Stomach (tissue), 19 donors: Measurements from ENCODE around the gene ZNF304. TPM values are rescaled to one million over a fixed set of nuclear protein-coding genes. Genes with fewer than 3 reads are reported as not detected.

Source experiments
- DNase-seq, 2 donors: peaks; one replicate each; pipeline versions ENCODE4 v3.0.0 to v3.0.0-alpha.2; 2013 to 2019
- H3K27ac ChIP-seq, 5 donors: fragments of 200-600 bp in 4 of 5; sonication (generic) in 4 of 5; one replicate each; pipeline ENCODE4 v1.5.1; 2013 to 2019; ENCODE audit warnings: mild to moderate bottlenecking in 1 of 5, moderate library complexity in 1 of 5
- H3K27me3 ChIP-seq, 3 donors: fragments of 200-600 bp; sonication (generic); one replicate each; pipeline ENCODE4 v1.5.1; 2017 to 2019; ENCODE audit warnings: mixed run types in 1 of 3
- H3K36me3 ChIP-seq, 4 donors: fragments of 200-600 bp; sonication (generic); 1 replicate in 3 of 4; 2 replicates in 1 of 4; pipeline ENCODE4 v1.5.1; 2016 to 2019
- H3K4me1 ChIP-seq, 4 donors: fragments of 200-600 bp; sonication (generic); one replicate each; pipeline ENCODE4 v1.5.1; 2016 to 2019
- H3K4me3 ChIP-seq, 4 donors: fragments of 200-600 bp; sonication (generic) in 3 of 4; one replicate each; pipeline ENCODE4 v1.5.1; 2016 to 2019; ENCODE audit warnings: mild to moderate bottlenecking in 1 of 4
- H3K9me3 ChIP-seq, 4 donors: fragments of 200-600 bp; sonication (generic); one replicate each; pipeline ENCODE4 v1.5.1; 2016 to 2019
- CTCF ChIP-seq, 7 experiments: fragments of 450-650 bp in 4 of 7; fragments of 200-600 bp in 3 of 7; sonication (generic) in 3 of 7; IDR thresholded peaks; one replicate each; pipeline ENCODE4 v1.5.1; 2016 to 2019; ENCODE audit warnings: antibody characterized with exemption in 7 of 7, control low read depth in 2 of 7, mild to moderate bottlenecking in 1 of 7
- EP300 ChIP-seq: sonication (generic); formaldehyde crosslinking; IDR thresholded peaks from one replicate; pipeline ENCODE4 v1.6.1; 2017; ENCODE audit warnings: antibody characterized with exemption
- POLR2A ChIP-seq, 4 donors: fragments of 450-650 bp; IDR thresholded peaks; one replicate each; pipeline ENCODE4 v1.6.1; 2016; ENCODE audit warnings: antibody characterized with exemption in 4 of 4, control low read depth in 2 of 4, mild to moderate bottlenecking in 1 of 4, moderate library complexity in 1 of 4
- POLR2AphosphoS5 ChIP-seq, 3 donors: sonication (generic); formaldehyde crosslinking; IDR thresholded peaks; one replicate each; pipeline ENCODE4 v1.6.1; 2016; ENCODE audit warnings: antibody characterized with exemption in 3 of 3
- WGBS, 5 donors: extraction: QIAGEN DNeasy Blood & Tissue Kit in 3 of 5; methylation state at CpG; one replicate each; pipeline versions ENCODE4 v1.1.5 to v1.1.7; 2013 to 2018; 5-methylcytosine and 5-hydroxymethylcytosine counted together
- intact Hi-C: fragments of 100-400 bp; cut with DNase I; formaldehyde crosslinking; loops from one replicate; pipeline ENCODE4 v1.15.1; 2023; ENCODE audit warnings: low total_unique reads
- long read RNA-seq, 10 donors: transcript quantifications; one replicate each; lab custom pipeline, GENCODE V29; 2026
- polyA plus RNA-seq, 3 donors: library from polyadenylated mRNA; stranded (reverse); fragments of 200-250 nt; gene quantifications; one replicate each; pipeline ENCODE4 v1.2.3, GENCODE V29; 2013
- total RNA-seq, 5 donors: library from RNA; depleted of rRNA; stranded (reverse); fragments of >200 nt; gene quantifications; one replicate each; pipeline versions ENCODE4 v1.1.0 to v1.2.3, GENCODE V29; 2014 to 2016
- donor health status: healthy with polysubstance abuse.
- donor health status: Bipolar disorder and iron deficiency.
- donor health status: healthy.

The ZNF304 gene
- total RNA-seq (10 to 100 TPM in 2 of 5 donors, 1 to 10 TPM in 2, not detected in 1; 1.2 to 16.1 (median 8.2) TPM), polyA plus RNA-seq (1 to 10 TPM; 1.2 to 3.4 (median 1.3) TPM)
- long read RNA-seq, donor 1, full-length matches to known transcripts = 1 of 1 reads
- long read RNA-seq, donor 1, partial matches to known transcripts = 0 of 1 reads
- long read RNA-seq, donor 1, other reads (novel, unspliced or antisense) = 0 of 1 reads
- long read RNA-seq, donor 2, full-length matches to known transcripts = 1 of 1 reads
- long read RNA-seq, donor 2, partial matches to known transcripts = 0 of 1 reads
- long read RNA-seq, donor 2, other reads (novel, unspliced or antisense) = 0 of 1 reads
- long read RNA-seq, donor 3, full-length matches to known transcripts = 2 of 2 reads
- long read RNA-seq, donor 3, partial matches to known transcripts = 0 of 2 reads
- long read RNA-seq, donor 3, other reads (novel, unspliced or antisense) = 0 of 2 reads
- long read RNA-seq, donor 4 = 0 reads
- long read RNA-seq, donor 5, full-length matches to known transcripts = 3 of 3 reads
- long read RNA-seq, donor 5, partial matches to known transcripts = 0 of 3 reads
- long read RNA-seq, donor 5, other reads (novel, unspliced or antisense) = 0 of 3 reads
- long read RNA-seq, donor 6, full-length matches to known transcripts = 6 of 6 reads
- long read RNA-seq, donor 6, partial matches to known transcripts = 0 of 6 reads
- long read RNA-seq, donor 6, other reads (novel, unspliced or antisense) = 0 of 6 reads
- long read RNA-seq, donor 7 = 0 reads
- long read RNA-seq, donor 8, full-length matches to known transcripts = 1 of 1 reads
- long read RNA-seq, donor 8, partial matches to known transcripts = 0 of 1 reads
- long read RNA-seq, donor 8, other reads (novel, unspliced or antisense) = 0 of 1 reads
- long read RNA-seq, donor 9, full-length matches to known transcripts = 2 of 2 reads
- long read RNA-seq, donor 9, partial matches to known transcripts = 0 of 2 reads
- long read RNA-seq, donor 9, other reads (novel, unspliced or antisense) = 0 of 2 reads
- long read RNA-seq, donor 10, full-length matches to known transcripts = 1 of 1 reads
- long read RNA-seq, donor 10, partial matches to known transcripts = 0 of 1 reads
- long read RNA-seq, donor 10, other reads (novel, unspliced or antisense) = 0 of 1 reads

- Histone ChIP-seq H3K27me3 (no peaks in the 10 kb centered on the region), H3K27ac (peak within 1 kb of the TSS; percentile 47 to 90 (median 83)), H3K4me3 (peak within 1 kb of the TSS; percentile 83 to 99 (median 85)), H3K36me3 (peaks cover 23 to 37% (median 35%) of the 10 kb centered on the region in 4 donors), H3K4me1 (peaks cover 11 to 26% (median 22%) of the 10 kb centered on the region in 4 donors), H3K9me3 (peaks cover 4 to 39% (median 33%) of the 10 kb centered on the region in 4 donors)
- 0 to 2% (median 2%) methylated on average over 41 to 57 of the region's 57 CpGs for WGBS, 5 donors
- TF ChIP-seq POLR2AphosphoS5 (IDR thresholded peaks at IDR 0.05) (peak; percentile 46 to 77 (median 63)), POLR2A (IDR thresholded peaks at IDR 0.05) (no peak)
- DNase-seq = peak; percentile 93 to 99
- intact Hi-C loops = no loop called here
Measured at GRCh38 chr19:57350877-57351805, at the start of gene ZNF304. Gene ZNF304, plus strand, starts transcription at chr19:57351271. Its CDS starts 394 bp downstream, at chr19:57351665.

- no peak for DNase-seq
- Histone ChIP-seq H3K36me3 (peaks cover 22 to 91% (median 85%) of the 10 kb centered on the region in 4 donors), H3K27ac (no peak overlapping the region), H3K4me3 (no peak overlapping the region), H3K9me3 (peaks cover 3 to 65% (median 32%) of the 10 kb centered on the region in 4 donors), H3K4me1 (no peaks in the 10 kb centered on the region), H3K27me3 (no peaks in the 10 kb centered on the region)
- intact Hi-C loops = no loop called here
- 86 to 98% (median 91%) methylated on average over 1 of the region's 1 CpG for WGBS, 5 donors
- TF ChIP-seq CTCF (IDR thresholded peaks at IDR 0.05) (no peak), EP300 (no peak), POLR2AphosphoS5 (IDR thresholded peaks at IDR 0.05) (no peak), POLR2A (IDR thresholded peaks at IDR 0.05) (no peak)
Measured at GRCh38 chr19:57302020-57302465, 49.0 kb upstream of the ZNF304 start.

- peaks cover 3 to 67% (median 32%) of the 10 kb centered on the region in 4 donors for H3K9me3 ChIP-seq
- H3K4me3 ChIP-seq = no peak overlapping the region
- H3K36me3 ChIP-seq = peaks cover 22 to 82% (median 77%) of the 10 kb centered on the region in 4 donors
- WGBS, 5 donors = 79 to 96% (median 88%) methylated on average over 6 to 7 of the region's 7 CpGs
- DNase-seq = no peak
- H3K27ac ChIP-seq = no peak overlapping the region
- TF ChIP-seq POLR2A (IDR thresholded peaks at IDR 0.05) (no peak), CTCF (IDR thresholded peaks at IDR 0.05) (no peak), POLR2AphosphoS5 (IDR thresholded peaks at IDR 0.05) (no peak), EP300 (no peak)
- no peaks in the 10 kb centered on the region for H3K27me3 ChIP-seq
- H3K4me1 ChIP-seq = no peaks in the 10 kb centered on the region
- intact Hi-C loops = no loop called here
Measured at GRCh38 chr19:57302727-57303401, 48.2 kb upstream of the ZNF304 start.
